H1 (cell line): ENCODE results near the gene C3orf20. TPM values are rescaled to one million over a fixed set of nuclear protein-coding genes. Genes with fewer than 3 reads are reported as not detected.

Experiments
- CTCF ChIA-PET: fragments of 300-600 bp; sonication (Branson Sonifier 250); formaldehyde crosslinking; loops from one replicate; lab custom pipeline; 2021; ENCODE audit not compliant: partially characterized antibody; lab: Charles Lee
- POLR2A ChIA-PET: fragments of 300-600 bp; sonication (Branson Sonifier 250); formaldehyde crosslinking; loops from one replicate; lab custom pipeline; 2021; ENCODE audit warnings: inconsistent platforms; ENCODE audit not compliant: partially characterized antibody; lab: Charles Lee
- DNase-seq, 2 experiments: peaks; one replicate each; pipeline versions ENCODE4 v3.0.0 to v3.0.0-alpha.2; 2010 to 2022; ENCODE audit warnings: low spot score in 2 of 2, low read depth in 1 of 2, mixed read lengths in 1 of 2
- FAIRE-seq: peaks from 2 replicates; lab custom pipeline; 2011; peaks lifted over from hg19 to GRCh38; lab: Jason Lieb, UNC
- H2AFZ ChIP-seq: 2 replicates; pipeline ENCODE4 v1.8.1; 2012; ENCODE audit warnings: low read length, inconsistent platforms
- H2AK5ac ChIP-seq: 2 replicates; pipeline ENCODE4 v1.6.1; 2013; ENCODE audit warnings: low read depth, low read length
- H2BK120ac ChIP-seq: replicated peaks from 2 replicates; pipeline ENCODE3; 2013; ENCODE audit warnings: low read depth, low read length, inconsistent platforms
- H2BK12ac ChIP-seq: 2 replicates; pipeline ENCODE4 v1.6.1; 2013; ENCODE audit warnings: low read depth, low read length
- H2BK15ac ChIP-seq: 2 replicates; pipeline ENCODE4 v1.6.1; 2013; ENCODE audit warnings: low read length
- H2BK20ac ChIP-seq: 2 replicates; pipeline ENCODE4 v1.6.1; 2013; ENCODE audit warnings: low read length
- H2BK5ac ChIP-seq: 2 replicates; pipeline ENCODE4 v1.6.1; 2013; ENCODE audit warnings: low read depth, low read length
- H3K14ac ChIP-seq: 2 replicates; pipeline ENCODE4 v1.6.1; 2013; ENCODE audit warnings: inconsistent platforms; ENCODE audit not compliant: insufficient read length
- H3K18ac ChIP-seq: 2 replicates; pipeline ENCODE4 v1.6.1; 2013; ENCODE audit warnings: low read length; ENCODE audit errors: extremely low read depth
- H3K23ac ChIP-seq: 2 replicates; pipeline ENCODE4 v1.6.1; 2013; ENCODE audit warnings: inconsistent platforms; ENCODE audit not compliant: insufficient read length
- H3K23me2 ChIP-seq: 2 replicates; pipeline ENCODE4 v1.6.1; 2013; ENCODE audit warnings: low read depth, low read length
- H3K27ac ChIP-seq: 2 replicates; pipeline ENCODE4 v1.6.1; 2011; ENCODE audit warnings: low read depth, low read length, inconsistent platforms
- H3K27me3 ChIP-seq, 4 experiments: replicated peaks in 1 of 4; 1 replicate in 1 of 4; 2 replicates in 3 of 4; pipeline versions ENCODE4 v1.6.1 to v1.8.1; 2011 to 2013; ENCODE audit warnings: low read length in 3 of 4, mild to moderate bottlenecking in 3 of 4, inconsistent platforms in 2 of 4, mixed read lengths in 2 of 4, moderate library complexity in 1 of 4; ENCODE audit not compliant: control insufficient read depth in 3 of 4, insufficient read depth in 3 of 4; ENCODE audit errors: extremely low read depth in 1 of 4
- H3K36me3 ChIP-seq, 4 experiments: 2 replicates each; pipeline versions ENCODE4 v1.6.1 to v1.8.1; 2011 to 2013; ENCODE audit warnings: mild to moderate bottlenecking in 4 of 4, low read length in 3 of 4, moderate library complexity in 2 of 4, control low read depth in 1 of 4, inconsistent platforms in 1 of 4; ENCODE audit not compliant: insufficient read depth in 4 of 4, control insufficient read depth in 2 of 4
- H3K4ac ChIP-seq: replicated peaks from 2 replicates; pipeline ENCODE3; 2013; ENCODE audit warnings: low read length, low read depth, mixed read lengths, inconsistent platforms; ENCODE audit not compliant: insufficient read length
- H3K4me1 ChIP-seq, 4 experiments: replicated peaks in 1 of 4; 1 replicate in 1 of 4; 2 replicates in 3 of 4; pipeline versions ENCODE4 v1.6.1 to v1.8.1; 2011 to 2013; ENCODE audit warnings: low read length in 3 of 4, inconsistent platforms in 2 of 4, mixed read lengths in 1 of 4; ENCODE audit not compliant: insufficient read depth in 4 of 4, control insufficient read depth in 3 of 4
- H3K4me2 ChIP-seq, 2 experiments: 2 replicates each; pipeline versions ENCODE4 v1.6.1 to v1.8.1; 2011 to 2013; ENCODE audit warnings: low read depth in 2 of 2, low read length in 2 of 2, control low read depth in 1 of 2, inconsistent platforms in 1 of 2, mild to moderate bottlenecking in 1 of 2; ENCODE audit not compliant: insufficient read depth in 1 of 2
- H3K4me3 ChIP-seq, 4 experiments: fragments of 200-600, 300-600 bp in 1 of 4; sonication (generic), shearing (Covaris generic), sonication (Bioruptor Twin) in 1 of 4; 2 replicates each; pipeline versions ENCODE4 v1.5.1 to v1.8.1; 2011 to 2016; ENCODE audit warnings: low read length in 4 of 4, low read depth in 3 of 4, control low read depth in 2 of 4, inconsistent platforms in 2 of 4, mild to moderate bottlenecking in 2 of 4, mixed read lengths in 1 of 4, moderate library complexity in 1 of 4; ENCODE audit not compliant: insufficient read depth in 2 of 4; ENCODE audit errors: extremely low read depth in 1 of 4
- H3K56ac ChIP-seq: replicated peaks from 2 replicates; pipeline ENCODE3; 2013; ENCODE audit warnings: low read depth, mild to moderate bottlenecking, mixed read lengths, low read length, inconsistent platforms; ENCODE audit not compliant: insufficient read length
- H3K79me1 ChIP-seq: 2 replicates; pipeline ENCODE4 v1.6.1; 2013; ENCODE audit warnings: low read depth, low read length, control low read depth
- H3K79me2 ChIP-seq, 2 experiments: 2 replicates each; pipeline versions ENCODE4 v1.6.1 to v1.8.1; 2012 to 2013; ENCODE audit warnings: low read length in 2 of 2, mild to moderate bottlenecking in 2 of 2, inconsistent platforms in 1 of 2; ENCODE audit not compliant: insufficient read depth in 2 of 2, control insufficient read depth in 1 of 2
- H3K9ac ChIP-seq, 4 experiments: replicated peaks in 1 of 4; 1 replicate in 1 of 4; 2 replicates in 3 of 4; pipeline versions ENCODE4 v1.6.1 to v1.8.1; 2011 to 2013; ENCODE audit warnings: low read depth in 3 of 4, low read length in 3 of 4, control low read depth in 2 of 4, mild to moderate bottlenecking in 2 of 4, moderate library complexity in 2 of 4, inconsistent platforms in 1 of 4; ENCODE audit errors: extremely low read depth in 1 of 4
- H3K9me3 ChIP-seq, 2 experiments: 2 replicates each; pipeline versions ENCODE4 v1.6.1 to v1.8.1; 2012 to 2013; ENCODE audit warnings: mild to moderate bottlenecking in 2 of 2, moderate library complexity in 2 of 2, control low read depth in 1 of 2, inconsistent platforms in 1 of 2, low read depth in 1 of 2, low read length in 1 of 2, mixed read lengths in 1 of 2; ENCODE audit not compliant: insufficient read depth in 2 of 2
- H4K20me1 ChIP-seq, 2 experiments: replicated peaks in 1 of 2; 2 replicates each; pipeline versions ENCODE3 to v1.8.1; 2011 to 2013; ENCODE audit warnings: inconsistent platforms in 2 of 2, low read length in 2 of 2, mild to moderate bottlenecking in 1 of 2; ENCODE audit not compliant: insufficient read depth in 2 of 2, control insufficient read depth in 1 of 2
- H4K5ac ChIP-seq: 2 replicates; pipeline ENCODE4 v1.6.1; 2013; ENCODE audit warnings: low read length, low read depth, mixed read lengths, inconsistent platforms; ENCODE audit not compliant: insufficient read length
- H4K8ac ChIP-seq: 2 replicates; pipeline ENCODE4 v1.8.0; 2013; ENCODE audit warnings: mild to moderate bottlenecking, moderate library complexity, low read length, inconsistent platforms; ENCODE audit not compliant: insufficient read depth; ENCODE audit errors: extremely low read depth
- H4K91ac ChIP-seq: replicated peaks from 2 replicates; pipeline ENCODE3; 2013; ENCODE audit warnings: low read length, mixed read lengths, inconsistent platforms; ENCODE audit not compliant: insufficient read length
- CTCF ChIP-seq, 3 experiments: IDR thresholded peaks; 1 replicate in 2 of 3; 2 replicates in 1 of 3; pipeline versions ENCODE4 v1.5.1 to v1.6.1; 2011; ENCODE audit warnings: low read length in 3 of 3, mild to moderate bottlenecking in 3 of 3, inconsistent platforms in 2 of 3, low read depth in 1 of 3, moderate library complexity in 1 of 3; ENCODE audit not compliant: insufficient read depth in 1 of 3; ENCODE audit errors: control extremely low read depth in 1 of 3
- EZH2 ChIP-seq: fragments of 200-600 bp; sonication (generic); IDR thresholded peaks from 2 replicates; pipeline ENCODE4 v1.7.1; 2012; ENCODE audit warnings: low read depth, mild to moderate bottlenecking, moderate library complexity, low read length, inconsistent platforms; ENCODE audit not compliant: severe bottlenecking
- POLR2A ChIP-seq, 2 experiments: IDR thresholded peaks; 1 replicate in 1 of 2; 2 replicates in 1 of 2; pipeline ENCODE4 v1.6.1; 2011; ENCODE audit warnings: low read depth in 2 of 2, low read length in 2 of 2, mild to moderate bottlenecking in 2 of 2; ENCODE audit errors: control extremely low read depth in 1 of 2
- RAD21 ChIP-seq, 2 experiments: IDR thresholded peaks in 1 of 2; conservative IDR thresholded peaks in 1 of 2; 2 replicates each; pipeline ENCODE4 v1.6.1; 2011; ENCODE audit warnings: low read depth in 2 of 2, low read length in 2 of 2, improper control_type of control experiment in 1 of 2, inconsistent platforms in 1 of 2, mild to moderate bottlenecking in 1 of 2, moderate library complexity in 1 of 2
- WGBS, 2 experiments: shearing (Covaris generic) in 1 of 2; methylation state at CpG; one replicate each; pipeline versions ENCODE4 v1.1.6 to v1.1.7; 2013 to 2015; ENCODE audit warnings: low lambda C conversion rate in 2 of 2, mixed read lengths in 2 of 2, inconsistent platforms in 1 of 2, low coverage in 1 of 2, missing lambda C conversion rate in 1 of 2; ENCODE audit not compliant: insufficient replicate concordance in 2 of 2, insufficient coverage in 1 of 2, insufficient read length in 1 of 2; ENCODE audit errors: extremely low coverage in 1 of 2, missing lambda C conversion rate in 1 of 2; 5-methylcytosine and 5-hydroxymethylcytosine counted together
- polyA plus RNA-seq, 7 experiments: library from polyadenylated mRNA; depleted of rRNA in 3 of 7; stranded (reverse) in 5 of 7; unstranded in 2 of 7; fragments of >200 nt in 5 of 7; fragments of 200-250 nt in 2 of 7; gene quantifications; 1 replicate in 5 of 7; 2 replicates in 1 of 7; 4 replicates in 1 of 7; pipeline versions ENCODE4 v1.2.1 to v1.2.3, GENCODE V29; 2011 to 2013; ENCODE audit warnings: missing spikeins in 2 of 7, mixed read lengths in 2 of 7
- total RNA-seq: library from RNA; stranded (reverse); fragmentation: NEBNext Ultra II Directional; extraction: Animal tissue kit (Norgen Biotek cat#: 25700); gene quantifications from 2 replicates; pipeline ENCODE4 v1.2.1, GENCODE V29; 2021

Gene C3orf20
- total and polyA plus RNA-seq, 2 of the 8 experiments (the other 6 are each of a cell fraction or from before 2014, with no cell fraction given): not detected

GRCh38 chr3:14717307-14717706 lies 42.4 kb downstream of the C3orf20 start:
- H2BK20ac ChIP-seq: no peak overlapping the region
- no peak overlapping the region for H2BK12ac ChIP-seq
- no peak overlapping the region for H2BK5ac ChIP-seq
- H2AFZ ChIP-seq: no peak overlapping the region
- no peak overlapping the region for H3K4me3 ChIP-seq
- no peaks in the 10 kb centered on the region for H4K20me1 ChIP-seq
- H3K4me1 ChIP-seq: no peaks in the 10 kb centered on the region
- no peak overlapping the region for H3K14ac ChIP-seq
- H4K91ac ChIP-seq: no peak overlapping the region
- H3K79me1 ChIP-seq: no peaks in the 10 kb centered on the region
- TF ChIP-seq RAD21 (IDR thresholded peaks at IDR 0.05 in 1 of 2, conservative IDR thresholded peaks at IDR 0.05 in 1 of 2; ENCODE audit: low read depth in 2 of 2, low read length in 2 of 2): peak; percentile 23 to 46; a peak in 3 of 4 replicates
- no peak for TF ChIP-seq POLR2A (IDR thresholded peaks at IDR 0.05; ENCODE audit: control extremely low read depth in 1 of 2, low read depth in 2 of 2, low read length in 2 of 2)
- peak in 2 of 3 experiments; percentile 16 to 35; a peak in 2 of 4 replicates for TF ChIP-seq CTCF (IDR thresholded peaks at IDR 0.05; ENCODE audit: control extremely low read depth in 1 of 3, insufficient read depth in 1 of 3, low read depth in 1 of 3, low read length in 3 of 3)
- TF ChIP-seq EZH2: no peak
- no peak overlapping the region for H3K56ac ChIP-seq
- no peak overlapping the region for H3K4ac ChIP-seq
- no peak overlapping the region for H2BK15ac ChIP-seq
- CTCF ChIA-PET: interaction anchor here (0.6 to 2.1 kb wide), 9 partner anchors 13 to 67 kb away, joined by 3 to 5 read pairs (median 3); no protein-coding TSS in a partner anchor
- no peak overlapping the region for H4K8ac ChIP-seq
- FAIRE-seq: no peak
- H3K18ac ChIP-seq: no peak overlapping the region
- no peaks in the 10 kb centered on the region for H3K79me2 ChIP-seq
- H3K27me3 ChIP-seq: no peaks in the 10 kb centered on the region
- no peak overlapping the region for H3K4me2 ChIP-seq
- H2AK5ac ChIP-seq: no peak overlapping the region
- no peak overlapping the region for H2BK120ac ChIP-seq
- no peak overlapping the region for H3K9ac ChIP-seq
- 87% methylated on average over 1 of the region's 1 CpG; no CpG with 5 or more reads in 1 of the 2 experiments for WGBS, 2 experiments
- no peaks in the 10 kb centered on the region for H3K23me2 ChIP-seq
- DNase-seq: no peak
- H3K36me3 ChIP-seq: no peaks in the 10 kb centered on the region
- POLR2A ChIA-PET: no interaction called here
- H3K27ac ChIP-seq: no peak overlapping the region
- no peaks in the 10 kb centered on the region for H3K9me3 ChIP-seq
- no peak overlapping the region for H4K5ac ChIP-seq
- H3K23ac ChIP-seq: no peak overlapping the region
